Measurements from ENCODE around the gene PLK5.

DNA sequence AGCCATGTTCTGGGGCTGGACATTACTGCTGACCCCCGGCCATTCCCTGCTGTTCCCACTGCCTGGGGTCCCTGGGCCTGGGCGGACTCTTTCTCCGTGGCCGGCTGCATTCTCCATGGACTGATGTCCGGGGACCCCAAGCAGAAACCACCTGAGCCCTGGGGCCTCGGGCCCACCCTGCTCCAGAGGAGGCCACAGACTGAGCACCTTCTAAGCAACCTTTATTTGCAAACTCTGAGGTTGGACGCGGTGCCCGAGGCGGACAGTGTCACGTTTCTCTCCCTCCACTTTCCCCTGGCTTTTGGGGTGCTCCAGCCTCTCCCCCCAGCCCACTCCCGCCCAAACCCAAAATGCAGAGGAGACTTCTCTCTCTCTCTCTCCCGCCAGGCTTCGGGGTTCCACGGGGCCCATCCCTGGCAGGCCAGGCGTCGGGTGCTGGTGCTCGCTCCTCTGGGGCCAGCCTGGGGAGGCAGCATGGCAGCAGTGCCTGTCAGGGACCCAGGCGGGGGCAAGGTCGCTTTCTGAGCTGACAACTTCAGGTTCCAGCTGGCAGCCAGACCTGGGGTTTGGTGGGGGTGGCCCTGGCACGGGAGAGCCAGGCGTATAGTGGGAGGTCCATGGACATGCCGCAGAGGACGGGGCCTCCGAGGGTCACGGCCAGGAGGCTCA, 42.5 kb upstream of the PLK5 start:
- TF ChIP-seq, protein P1, sequence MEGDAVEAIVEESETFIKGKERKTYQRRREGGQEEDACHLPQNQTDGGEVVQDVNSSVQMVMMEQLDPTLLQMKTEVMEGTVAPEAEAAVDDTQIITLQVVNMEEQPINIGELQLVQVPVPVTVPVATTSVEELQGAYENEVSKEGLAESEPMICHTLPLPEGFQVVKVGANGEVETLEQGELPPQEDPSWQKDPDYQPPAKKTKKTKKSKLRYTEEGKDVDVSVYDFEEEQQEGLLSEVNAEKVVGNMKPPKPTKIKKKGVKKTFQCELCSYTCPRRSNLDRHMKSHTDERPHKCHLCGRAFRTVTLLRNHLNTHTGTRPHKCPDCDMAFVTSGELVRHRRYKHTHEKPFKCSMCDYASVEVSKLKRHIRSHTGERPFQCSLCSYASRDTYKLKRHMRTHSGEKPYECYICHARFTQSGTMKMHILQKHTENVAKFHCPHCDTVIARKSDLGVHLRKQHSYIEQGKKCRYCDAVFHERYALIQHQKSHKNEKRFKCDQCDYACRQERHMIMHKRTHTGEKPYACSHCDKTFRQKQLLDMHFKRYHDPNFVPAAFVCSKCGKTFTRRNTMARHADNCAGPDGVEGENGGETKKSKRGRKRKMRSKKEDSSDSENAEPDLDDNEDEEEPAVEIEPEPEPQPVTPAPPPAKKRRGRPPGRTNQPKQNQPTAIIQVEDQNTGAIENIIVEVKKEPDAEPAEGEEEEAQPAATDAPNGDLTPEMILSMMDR (IDR thresholded peaks at IDR 0.05; ENCODE audit: low read depth, low read length) = no peak
- TF ChIP-seq POLR2A (IDR thresholded peaks at IDR 0.05; ENCODE audit: extremely low read depth, insufficient read length) (no peak), MYC (IDR thresholded peaks at IDR 0.05; ENCODE audit: low read depth, low read length) (no peak)
- TF ChIP-seq, protein P2, sequence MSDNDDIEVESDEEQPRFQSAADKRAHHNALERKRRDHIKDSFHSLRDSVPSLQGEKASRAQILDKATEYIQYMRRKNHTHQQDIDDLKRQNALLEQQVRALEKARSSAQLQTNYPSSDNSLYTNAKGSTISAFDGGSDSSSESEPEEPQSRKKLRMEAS (IDR thresholded peaks at IDR 0.05; ENCODE audit: low read depth, low read length) = no peak

Measured in NB4 (cell line).